ENCODE results near the gene PIK3R5. TPM values are rescaled to one million over a fixed set of nuclear protein-coding genes. Genes with fewer than 3 reads are reported as not detected.

PIK3R5 gene, protein sequence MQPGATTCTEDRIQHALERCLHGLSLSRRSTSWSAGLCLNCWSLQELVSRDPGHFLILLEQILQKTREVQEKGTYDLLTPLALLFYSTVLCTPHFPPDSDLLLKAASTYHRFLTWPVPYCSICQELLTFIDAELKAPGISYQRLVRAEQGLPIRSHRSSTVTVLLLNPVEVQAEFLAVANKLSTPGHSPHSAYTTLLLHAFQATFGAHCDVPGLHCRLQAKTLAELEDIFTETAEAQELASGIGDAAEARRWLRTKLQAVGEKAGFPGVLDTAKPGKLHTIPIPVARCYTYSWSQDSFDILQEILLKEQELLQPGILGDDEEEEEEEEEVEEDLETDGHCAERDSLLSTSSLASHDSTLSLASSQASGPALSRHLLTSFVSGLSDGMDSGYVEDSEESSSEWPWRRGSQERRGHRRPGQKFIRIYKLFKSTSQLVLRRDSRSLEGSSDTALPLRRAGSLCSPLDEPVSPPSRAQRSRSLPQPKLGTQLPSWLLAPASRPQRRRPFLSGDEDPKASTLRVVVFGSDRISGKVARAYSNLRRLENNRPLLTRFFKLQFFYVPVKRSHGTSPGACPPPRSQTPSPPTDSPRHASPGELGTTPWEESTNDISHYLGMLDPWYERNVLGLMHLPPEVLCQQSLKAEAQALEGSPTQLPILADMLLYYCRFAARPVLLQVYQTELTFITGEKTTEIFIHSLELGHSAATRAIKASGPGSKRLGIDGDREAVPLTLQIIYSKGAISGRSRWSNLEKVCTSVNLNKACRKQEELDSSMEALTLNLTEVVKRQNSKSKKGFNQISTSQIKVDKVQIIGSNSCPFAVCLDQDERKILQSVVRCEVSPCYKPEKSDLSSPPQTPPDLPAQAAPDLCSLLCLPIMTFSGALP
- total RNA-seq (2014; rRNA removed; shearing (Covaris generic)) = not detected in 2 replicates

DNA sequence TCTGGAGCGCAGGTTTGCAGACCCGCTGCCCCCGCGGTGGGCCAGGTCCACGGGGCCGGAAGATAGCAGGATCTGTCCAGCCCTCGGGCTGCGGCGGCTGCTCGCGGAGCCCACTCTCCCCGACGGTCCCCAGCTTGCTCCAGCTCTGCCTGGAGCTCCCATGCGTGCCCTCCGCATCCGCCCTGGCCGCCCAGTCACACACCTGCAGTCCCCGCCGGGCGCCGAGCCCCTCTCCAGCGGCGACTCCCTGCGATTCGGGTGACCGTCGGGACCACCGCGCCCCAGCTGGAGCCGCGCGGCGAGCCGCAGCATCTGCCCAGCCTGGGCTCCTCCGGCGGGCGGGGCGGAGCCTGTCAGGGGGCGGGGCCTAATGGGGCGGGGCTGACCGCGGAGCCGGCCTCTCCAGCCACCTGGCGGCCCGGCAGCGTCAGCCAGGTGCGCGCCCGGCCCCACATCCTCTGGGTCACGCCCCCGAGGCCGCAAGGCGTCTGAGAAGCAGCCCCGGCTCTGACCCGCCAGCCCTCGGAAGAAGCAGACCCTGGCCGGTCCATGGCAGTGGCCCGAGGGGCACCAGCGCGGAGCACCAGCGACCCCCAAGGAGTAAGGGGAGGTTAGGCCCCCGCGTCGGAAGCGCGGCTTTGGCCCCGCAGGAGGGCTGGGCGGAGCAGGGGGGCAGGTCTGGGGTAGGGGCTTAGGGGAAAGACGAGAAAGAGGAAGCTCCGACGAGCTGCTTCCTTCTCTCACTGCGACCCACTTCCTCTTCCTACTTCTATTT lies at the start of gene PIK3R5:
Gene PIK3R5, minus strand, starts transcription at position 314 of the 775 bp plus-strand sequence. CDS start 54,213 bp downstream, outside the sequence.

GRCh38 chr17:8867361-8867981 lies 98.0 kb downstream of the PIK3R5 start, which contains the start of gene PIK3R6:
Gene PIK3R6 (minus strand): TSS chr17:8867674. CDS start chr17:8849794, 17,880 bp downstream.

Other genes starting within 250 kb of the PIK3R5 start
- gene CCDC42, start 220.9 kb downstream of the PIK3R5 start, total RNA-seq (2014; rRNA removed; shearing (Covaris generic)) = not detected in 2 replicates
- not detected in 2 replicates for gene SPDYE4, start 207.2 kb downstream of the PIK3R5 start, total RNA-seq (2014; rRNA removed; shearing (Covaris generic))
- gene MFSD6L, start 166.3 kb downstream of the PIK3R5 start, total RNA-seq (2014; rRNA removed; shearing (Covaris generic)) = not detected in 2 replicates
- gene PIK3R6, start 98.0 kb downstream of the PIK3R5 start, total RNA-seq (2014; rRNA removed; shearing (Covaris generic)) = 0.04 TPM in 1 of 2 replicates, not detected in the other
- gene NTN1, start 55.8 kb upstream of the PIK3R5 start, total RNA-seq (2014; rRNA removed; shearing (Covaris generic)) = 0.32 and 0.49 TPM in 2 replicates

Measured in A375 (cell line).